ENCODE data around the gene TEKT3. TPM values are rescaled to one million over a fixed set of nuclear protein-coding genes. Genes with fewer than 3 reads are reported as not detected.

Gene TEKT3
- total RNA-seq, 2 donors from 2014 or later: not detected

DNA sequence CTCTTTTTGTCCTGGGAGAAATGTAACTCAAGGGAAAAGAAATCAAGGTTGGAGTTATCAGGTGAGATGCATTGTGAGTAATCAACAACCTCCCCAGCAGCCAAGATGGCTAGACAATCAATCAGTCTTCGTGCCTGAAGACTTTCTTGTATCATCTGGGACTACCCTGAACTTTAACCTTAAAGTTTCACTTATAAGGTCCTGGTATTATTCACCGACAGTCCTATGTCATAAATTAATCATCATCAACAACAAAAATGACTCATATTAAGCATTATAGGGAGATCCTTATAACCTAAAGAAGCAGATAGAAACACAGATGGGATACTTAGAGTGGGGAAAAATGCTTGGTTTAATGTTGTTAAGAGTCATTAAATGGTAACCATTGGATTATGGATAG is 7.7 kb upstream of the TEKT3 start:
- Histone ChIP-seq H3K9me3 (no peaks in the 10 kb centered on the region), H3K27me3 (no peaks in the 10 kb centered on the region), H3K4me3 (no peak overlapping the region), H3K27ac (no peak overlapping the region), H3K36me3 (no peaks in the 10 kb centered on the region), H3K4me1 (peaks cover 0 to 9% of the 10 kb centered on the region in 2 donors)
- DNase-seq (ENCODE audit: low spot score): no peak
- TF ChIP-seq, protein P1, sequence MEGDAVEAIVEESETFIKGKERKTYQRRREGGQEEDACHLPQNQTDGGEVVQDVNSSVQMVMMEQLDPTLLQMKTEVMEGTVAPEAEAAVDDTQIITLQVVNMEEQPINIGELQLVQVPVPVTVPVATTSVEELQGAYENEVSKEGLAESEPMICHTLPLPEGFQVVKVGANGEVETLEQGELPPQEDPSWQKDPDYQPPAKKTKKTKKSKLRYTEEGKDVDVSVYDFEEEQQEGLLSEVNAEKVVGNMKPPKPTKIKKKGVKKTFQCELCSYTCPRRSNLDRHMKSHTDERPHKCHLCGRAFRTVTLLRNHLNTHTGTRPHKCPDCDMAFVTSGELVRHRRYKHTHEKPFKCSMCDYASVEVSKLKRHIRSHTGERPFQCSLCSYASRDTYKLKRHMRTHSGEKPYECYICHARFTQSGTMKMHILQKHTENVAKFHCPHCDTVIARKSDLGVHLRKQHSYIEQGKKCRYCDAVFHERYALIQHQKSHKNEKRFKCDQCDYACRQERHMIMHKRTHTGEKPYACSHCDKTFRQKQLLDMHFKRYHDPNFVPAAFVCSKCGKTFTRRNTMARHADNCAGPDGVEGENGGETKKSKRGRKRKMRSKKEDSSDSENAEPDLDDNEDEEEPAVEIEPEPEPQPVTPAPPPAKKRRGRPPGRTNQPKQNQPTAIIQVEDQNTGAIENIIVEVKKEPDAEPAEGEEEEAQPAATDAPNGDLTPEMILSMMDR (IDR thresholded peaks at IDR 0.05): no peak

- no peak overlapping the region for H3K27ac ChIP-seq
- H3K27me3 ChIP-seq: no peaks in the 10 kb centered on the region
Observed at GRCh38 chr17:15348021-15348420, 6.6 kb upstream of the TEKT3 start.

GRCh38 chr17:15346066-15346595 is 4.7 kb upstream of the TEKT3 start:
- H3K4me3 ChIP-seq: no peak overlapping the region
- H3K36me3 ChIP-seq: no peaks in the 10 kb centered on the region
- H3K27me3 ChIP-seq: no peaks in the 10 kb centered on the region
- DNase-seq (ENCODE audit: low spot score): no peak
- H3K4me1 ChIP-seq: peaks cover 0 to 10% of the 10 kb centered on the region in 2 donors
- H3K9me3 ChIP-seq: no peaks in the 10 kb centered on the region
- no peak overlapping the region for H3K27ac ChIP-seq
- TF ChIP-seq, protein P1 (IDR thresholded peaks at IDR 0.05): no peak

More at GRCh38 chr17:15348021-15348420, 6.6 kb upstream of the TEKT3 start:
- DNase-seq (ENCODE audit: low spot score): no peak
- TF ChIP-seq, protein P1 (IDR thresholded peaks at IDR 0.05): no peak
- no peaks in the 10 kb centered on the region for H3K9me3 ChIP-seq
- H3K36me3 ChIP-seq: no peaks in the 10 kb centered on the region
- peaks cover 0 to 9% of the 10 kb centered on the region in 2 donors for H3K4me1 ChIP-seq
- no peak overlapping the region for H3K4me3 ChIP-seq

DNA sequence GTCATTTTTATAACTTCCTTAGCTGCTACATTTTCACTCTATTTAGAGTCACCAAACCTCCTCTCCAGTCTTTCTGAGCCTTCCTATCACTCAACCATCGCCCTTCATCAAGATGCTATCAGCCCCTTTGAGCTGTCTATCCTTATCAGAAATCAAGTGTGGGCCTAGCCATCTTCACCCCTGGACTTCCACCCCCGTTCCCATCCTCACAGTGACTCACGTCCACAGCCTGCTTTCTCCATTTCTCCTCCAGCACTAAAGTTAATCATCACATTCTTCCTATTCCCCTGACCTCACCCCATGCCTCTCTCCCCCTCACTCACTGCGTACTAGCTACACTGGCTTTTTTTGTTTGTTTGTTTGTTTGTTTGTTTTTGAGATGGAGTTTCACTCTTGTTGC is 2.4 kb upstream of the TEKT3 start:
- H3K9me3 ChIP-seq: no peaks in the 10 kb centered on the region
- H3K4me1 ChIP-seq: peaks cover 0 to 14% of the 10 kb centered on the region in 2 donors

GRCh38 chr17:15342460-15342859 is 1.1 kb upstream of the TEKT3 start:
- Histone ChIP-seq H3K36me3 (no peaks in the 10 kb centered on the region), H3K4me3 (no peak overlapping the region), H3K4me1 (peaks cover 0 to 14% of the 10 kb centered on the region in 2 donors), H3K27ac (no peak overlapping the region), H3K9me3 (no peaks in the 10 kb centered on the region), H3K27me3 (no peaks in the 10 kb centered on the region)
- DNase-seq (ENCODE audit: low spot score): no peak
- TF ChIP-seq, protein P1 (IDR thresholded peaks at IDR 0.05): no peak

More for the DNA sequence above, 2.4 kb upstream of the TEKT3 start:
- TF ChIP-seq, protein P1 (IDR thresholded peaks at IDR 0.05): no peak
- Histone ChIP-seq H3K27ac (no peak overlapping the region), H3K36me3 (no peaks in the 10 kb centered on the region), H3K4me3 (no peak overlapping the region), H3K27me3 (no peaks in the 10 kb centered on the region)
- no peak for DNase-seq (ENCODE audit: low spot score)

DNA sequence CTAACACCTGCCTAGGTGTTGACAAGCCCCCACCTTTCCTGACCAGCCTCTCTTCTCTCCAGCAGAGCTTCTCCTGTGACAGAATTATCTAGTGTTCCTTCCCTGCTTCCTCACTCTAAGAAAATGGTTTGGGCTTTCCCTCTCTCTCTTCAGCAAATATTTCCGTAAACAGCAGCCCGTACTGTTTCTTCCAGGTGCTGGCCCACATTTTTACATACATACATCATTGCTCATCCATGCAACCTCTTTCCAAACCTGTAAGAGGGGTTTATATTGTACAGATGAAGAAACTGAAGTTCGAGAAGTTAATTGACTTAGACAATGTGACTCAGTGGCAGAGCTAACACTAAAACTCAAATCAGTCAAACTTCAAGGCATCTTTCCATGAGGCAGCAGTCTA is 569 bp upstream of the TEKT3 start:
- DNase-seq (ENCODE audit: low spot score): no peak
- TF ChIP-seq, protein P1 (IDR thresholded peaks at IDR 0.05): no peak
- Histone ChIP-seq H3K9me3 (no peaks in the 10 kb centered on the region), H3K27me3 (no peaks in the 10 kb centered on the region), H3K36me3 (no peaks in the 10 kb centered on the region), H3K4me1 (peaks cover 0 to 14% of the 10 kb centered on the region in 2 donors), H3K4me3 (peak overlapping the region; percentile 48 to 57), H3K27ac (no peak overlapping the region)
